CD4-positive, alpha-beta T cell treated with Interleukin-2 at 100 ng/mL for 4 hours (primary cell): ENCODE data around the gene PPFIA1.
"Not testable (repeated sequence)": the region's sequence is repeated elsewhere in the genome, so short reads cannot be mapped to it uniquely, and the experiment has no call there.

Experiments
- DNase-seq: peaks from one replicate; pipeline ENCODE4 v3.0.0-alpha.2; 2020; ENCODE audit warnings: low spot score

The PPFIA1 gene

GRCh38 chr11:70359451-70360205, 89.1 kb downstream of the PPFIA1 start:
- DNase-seq = no peak

GRCh38 chr11:70360211-70360610, 89.7 kb downstream of the PPFIA1 start:
- no peak for DNase-seq

GRCh38 chr11:70364178-70364577, 93.7 kb downstream of the PPFIA1 start:
- DNase-seq = no peak

- peak; percentile 59 for DNase-seq
Observed at GRCh38 chr11:70364745-70365543, 94.5 kb downstream of the PPFIA1 start.

- DNase-seq = no peak
Observed at GRCh38 chr11:70365544-70365927, 95.0 kb downstream of the PPFIA1 start.

- DNase-seq = no peak
Observed at GRCh38 chr11:70367071-70367470, 96.6 kb downstream of the PPFIA1 start.

GRCh38 chr11:70368961-70369360, 98.5 kb downstream of the PPFIA1 start:
- no peak for DNase-seq

GRCh38 chr11:70371241-70371640, 100.8 kb downstream of the PPFIA1 start:
- DNase-seq = no peak

- DNase-seq = no peak
Observed at GRCh38 chr11:70372076-70372475, 101.6 kb downstream of the PPFIA1 start.

- DNase-seq = no peak
Observed at GRCh38 chr11:70376621-70377020, 106.1 kb downstream of the PPFIA1 start.

GRCh38 chr11:70377645-70378044, 107.2 kb downstream of the PPFIA1 start:
- DNase-seq = no peak

GRCh38 chr11:70378506-70379134, 108.1 kb downstream of the PPFIA1 start:
- DNase-seq = no peak

GRCh38 chr11:70381350-70381749, 110.9 kb downstream of the PPFIA1 start:
- DNase-seq = no peak

- no peak for DNase-seq
Observed at GRCh38 chr11:70381872-70382861, 111.7 kb downstream of the PPFIA1 start.

GRCh38 chr11:70383664-70384565, 113.4 kb downstream of the PPFIA1 start:
- no peak for DNase-seq

GRCh38 chr11:70384566-70385152, 114.2 kb downstream of the PPFIA1 start:
- DNase-seq = no peak

GRCh38 chr11:70387564-70387963, 117.1 kb downstream of the PPFIA1 start:
- DNase-seq = no peak

GRCh38 chr11:70389201-70389600, 118.7 kb downstream of the PPFIA1 start:
- DNase-seq = no peak

- DNase-seq = not testable (repeated sequence)
Observed at GRCh38 chr11:70390882-70391281, 120.4 kb downstream of the PPFIA1 start.
